HG02970 (cell line): ENCODE measurements around the gene SMIM3.
"Not testable (repeated sequence)": the region's sequence is repeated elsewhere in the genome, so short reads cannot be mapped to it uniquely, and the experiment has no call there.

ENCODE experiments used
- ATAC-seq: cut with Tn5 transposase; IDR thresholded peaks from one replicate; pipeline ENCODE4 v1.9.1; 2021; ENCODE audit warnings: mild to moderate bottlenecking, moderate library complexity, moderate number of reproducible peaks; ENCODE audit not compliant: unreplicated experiment, low FRiP score

Gene SMIM3, protein sequence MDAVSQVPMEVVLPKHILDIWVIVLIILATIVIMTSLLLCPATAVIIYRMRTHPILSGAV

DNA sequence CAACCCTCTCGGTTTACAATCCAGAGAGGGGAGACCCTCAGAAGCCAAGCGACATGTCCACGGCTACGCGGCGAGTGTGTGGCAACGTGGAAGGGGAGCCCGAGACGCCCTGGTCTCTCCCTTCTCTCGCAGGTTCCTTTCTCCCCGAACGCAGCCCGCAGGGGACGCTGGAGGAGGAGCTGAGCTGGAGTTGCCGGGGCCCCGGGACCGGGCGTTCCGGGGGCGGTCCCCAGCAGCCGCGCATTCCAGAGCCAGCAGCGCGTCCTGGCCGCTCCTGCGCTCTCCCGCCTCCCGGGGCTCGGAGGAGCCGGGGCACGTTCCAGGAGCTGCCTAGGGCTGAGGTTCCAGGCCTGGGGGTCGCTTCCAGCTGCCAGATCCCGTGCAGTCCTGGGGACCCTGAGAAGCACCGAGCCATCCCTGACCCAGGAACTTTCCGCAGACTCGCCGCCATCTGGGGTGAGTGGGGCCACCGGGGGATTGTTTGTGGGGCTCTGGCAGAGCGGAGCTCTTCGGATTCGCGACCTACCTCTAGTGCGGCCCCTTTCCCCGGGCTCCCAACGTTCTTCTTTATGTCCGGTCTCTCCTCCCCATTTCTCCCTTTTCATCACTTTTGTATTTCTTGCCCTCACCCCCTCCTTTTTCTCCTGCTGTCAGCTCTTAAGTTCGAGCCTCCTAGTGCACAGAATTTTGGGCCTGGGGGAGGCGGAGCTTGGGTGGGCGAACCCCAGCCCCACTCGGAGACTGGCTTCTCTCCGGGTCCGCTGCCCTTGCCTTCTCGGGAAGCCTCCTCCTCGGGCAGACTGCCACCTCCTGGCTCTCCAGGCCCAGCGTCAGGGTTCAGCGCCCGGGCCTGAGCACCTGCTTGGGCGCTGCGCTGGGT lies at the start of gene SMIM3:
Gene SMIM3 (plus strand): TSS at position 241 of the 880 bp plus-strand sequence. CDS start 16,684 bp downstream, outside the sequence.
- no peak for ATAC-seq

- no peak for ATAC-seq
Observed at GRCh38 chr5:150729859-150730258, 48.7 kb upstream of the SMIM3 start.

GRCh38 chr5:150731669-150732242 lies 46.8 kb upstream of the SMIM3 start:
- no peak for ATAC-seq

- no peak for ATAC-seq
Observed at GRCh38 chr5:150734579-150735384, 43.8 kb upstream of the SMIM3 start.

DNA sequence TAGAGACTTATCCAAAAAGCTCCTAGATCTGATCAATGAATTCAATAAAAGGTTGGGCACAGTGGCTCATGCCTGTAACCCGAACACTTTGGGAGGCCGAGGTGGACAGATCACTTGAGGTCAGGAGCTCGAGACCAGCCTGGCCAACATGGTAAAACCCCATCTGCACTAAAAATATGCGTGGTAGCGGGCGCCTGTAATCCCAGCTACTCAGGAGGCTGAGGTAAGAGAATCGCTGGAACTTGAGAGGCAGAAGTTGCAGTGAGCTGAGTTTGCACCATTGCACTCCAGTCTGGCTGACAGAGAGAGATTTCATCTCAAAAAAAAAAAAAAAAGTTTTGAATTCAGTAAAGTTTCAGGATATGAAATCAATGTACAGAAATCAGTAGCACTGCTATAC lies 39.7 kb upstream of the SMIM3 start:
- no peak for ATAC-seq

- ATAC-seq, result no peak
Observed at GRCh38 chr5:150740992-150741391, 37.6 kb upstream of the SMIM3 start.

DNA sequence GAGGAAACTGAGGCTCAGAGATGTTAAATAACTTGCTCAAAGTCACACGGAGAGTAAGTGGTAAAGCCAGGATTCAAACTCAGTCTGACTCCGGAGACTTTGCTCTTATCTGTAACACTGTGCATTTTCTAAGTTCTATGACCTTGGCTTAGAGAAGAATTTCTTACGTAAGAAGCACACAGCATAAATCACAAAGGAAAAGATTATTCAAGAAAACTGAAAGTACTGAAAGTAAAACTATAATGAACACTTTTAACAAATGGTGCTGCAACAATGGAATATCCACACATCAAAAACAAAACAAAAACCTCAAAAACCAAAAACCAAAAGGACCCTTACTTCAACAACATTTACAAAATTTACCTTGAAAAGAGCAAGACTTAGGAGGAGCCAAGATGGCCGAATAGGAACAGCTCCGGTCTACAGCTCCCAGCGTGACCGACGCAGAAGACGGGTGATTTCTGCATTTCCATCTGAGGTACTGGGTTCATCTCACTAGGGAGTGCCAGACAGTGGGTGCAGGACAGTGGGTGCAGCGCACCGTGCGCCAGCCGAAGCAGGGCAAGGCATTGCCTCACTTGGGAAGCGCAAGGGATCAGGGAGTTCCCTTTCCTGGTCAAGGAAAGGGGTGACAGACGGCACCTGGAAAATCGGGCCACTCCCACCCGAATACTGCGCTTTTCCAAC lies 36.0 kb upstream of the SMIM3 start:
- not testable (repeated sequence) for ATAC-seq

GRCh38 chr5:150743142-150743488 lies 35.4 kb upstream of the SMIM3 start:
- ATAC-seq, result not testable (repeated sequence)

DNA sequence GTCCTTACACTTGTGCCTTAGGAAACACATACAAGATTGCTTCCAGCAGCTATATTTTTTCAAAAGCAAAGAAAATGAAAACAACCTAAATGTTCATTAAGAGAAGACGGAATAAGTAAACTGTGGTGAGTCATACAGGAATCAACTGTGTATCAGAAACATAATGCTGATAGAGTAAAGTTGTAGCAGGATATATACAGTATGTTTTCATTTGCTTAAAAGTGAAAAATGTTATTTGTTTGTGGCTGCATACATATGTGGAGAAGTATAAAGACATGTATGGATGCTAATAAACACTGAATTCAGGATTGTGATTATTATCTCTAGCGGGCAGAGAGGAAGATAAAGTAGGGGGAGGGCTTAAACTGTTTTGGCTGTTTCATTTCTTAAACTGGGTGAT lies 28.1 kb upstream of the SMIM3 start:
- no peak for ATAC-seq

DNA sequence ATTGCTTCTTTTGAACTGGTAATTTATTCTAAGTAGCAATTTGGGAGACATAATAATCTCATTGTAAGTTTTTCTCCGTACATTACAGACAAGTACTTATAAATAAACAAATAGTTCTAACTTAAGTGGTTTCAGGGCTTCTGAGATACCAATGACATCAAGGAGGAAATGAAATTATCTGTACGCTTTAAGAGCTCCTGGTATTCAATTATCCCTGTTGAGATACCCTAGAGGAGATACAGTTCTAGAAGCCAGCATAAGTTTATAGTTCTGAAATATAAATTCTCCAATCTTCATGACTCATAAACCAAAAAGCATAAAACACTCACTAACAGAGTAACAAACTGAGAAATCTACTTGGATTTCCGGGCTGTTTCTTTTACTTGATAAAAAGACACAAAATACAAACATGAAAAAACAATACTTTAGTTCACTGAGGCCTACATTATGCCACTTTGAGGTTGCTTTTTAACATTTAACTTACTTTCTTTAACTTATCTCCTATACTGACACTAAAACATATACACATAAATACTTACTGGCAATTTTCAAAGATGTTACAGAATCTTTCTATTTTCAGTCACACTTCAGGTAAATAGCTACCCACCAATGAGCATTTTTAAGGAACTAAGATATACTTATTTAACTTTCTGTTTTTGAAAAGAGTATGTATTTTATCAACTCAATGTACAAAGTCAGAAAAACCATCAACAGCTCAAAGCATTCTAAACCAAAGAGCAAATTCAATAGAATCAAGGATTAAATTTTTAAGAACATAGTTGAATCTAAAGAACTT lies 27.3 kb upstream of the SMIM3 start:
- no peak for ATAC-seq

GRCh38 chr5:150753463-150753862 lies 25.1 kb upstream of the SMIM3 start:
- ATAC-seq, result no peak

DNA sequence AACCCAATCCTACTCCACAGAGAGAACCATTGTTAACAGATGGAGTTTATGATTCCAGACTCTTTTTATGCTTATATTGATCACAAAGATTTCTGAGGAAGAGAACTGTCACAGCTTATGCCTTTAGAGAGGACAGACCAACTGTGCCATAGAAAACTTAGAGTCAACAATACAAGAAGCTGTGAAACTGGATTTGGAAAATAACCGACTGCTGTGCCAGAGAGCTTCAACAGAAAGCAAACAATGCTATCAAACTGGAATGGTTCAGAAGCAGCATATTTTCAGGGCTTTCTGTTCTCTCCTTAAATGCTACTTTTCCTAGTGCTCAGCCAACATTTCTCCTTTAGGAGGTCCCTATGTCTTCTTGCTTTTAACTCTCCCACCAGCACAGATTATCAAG lies 24.7 kb upstream of the SMIM3 start:
- no peak for ATAC-seq

DNA sequence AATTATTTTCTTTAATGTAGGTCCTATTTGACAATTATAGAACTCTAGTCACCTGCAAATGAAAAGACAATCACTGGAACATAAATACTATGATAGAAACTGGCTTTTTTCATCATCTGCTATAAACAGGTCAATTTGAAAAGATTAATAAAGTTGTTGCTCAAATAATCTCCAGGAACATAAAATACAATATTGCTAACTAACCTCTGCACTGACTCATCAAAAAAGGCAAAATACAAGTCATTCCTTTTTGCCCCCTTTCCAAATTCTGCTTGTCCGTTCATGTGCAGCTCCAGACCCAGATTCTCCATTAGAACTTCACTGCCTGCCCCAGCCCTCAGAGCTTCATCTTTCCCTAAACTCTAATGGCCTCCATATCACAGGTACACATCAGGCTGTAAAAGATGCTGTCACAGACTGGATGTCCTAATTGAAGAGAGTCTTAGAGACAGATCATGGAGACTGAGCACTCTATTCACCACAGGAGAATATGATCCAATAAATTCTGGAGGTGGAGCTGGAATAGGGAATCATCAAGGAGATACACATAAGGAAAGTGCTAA lies 21.4 kb upstream of the SMIM3 start:
- no peak for ATAC-seq

- peak; percentile 4 for ATAC-seq
Observed at GRCh38 chr5:150758203-150758530, 20.4 kb upstream of the SMIM3 start.

DNA sequence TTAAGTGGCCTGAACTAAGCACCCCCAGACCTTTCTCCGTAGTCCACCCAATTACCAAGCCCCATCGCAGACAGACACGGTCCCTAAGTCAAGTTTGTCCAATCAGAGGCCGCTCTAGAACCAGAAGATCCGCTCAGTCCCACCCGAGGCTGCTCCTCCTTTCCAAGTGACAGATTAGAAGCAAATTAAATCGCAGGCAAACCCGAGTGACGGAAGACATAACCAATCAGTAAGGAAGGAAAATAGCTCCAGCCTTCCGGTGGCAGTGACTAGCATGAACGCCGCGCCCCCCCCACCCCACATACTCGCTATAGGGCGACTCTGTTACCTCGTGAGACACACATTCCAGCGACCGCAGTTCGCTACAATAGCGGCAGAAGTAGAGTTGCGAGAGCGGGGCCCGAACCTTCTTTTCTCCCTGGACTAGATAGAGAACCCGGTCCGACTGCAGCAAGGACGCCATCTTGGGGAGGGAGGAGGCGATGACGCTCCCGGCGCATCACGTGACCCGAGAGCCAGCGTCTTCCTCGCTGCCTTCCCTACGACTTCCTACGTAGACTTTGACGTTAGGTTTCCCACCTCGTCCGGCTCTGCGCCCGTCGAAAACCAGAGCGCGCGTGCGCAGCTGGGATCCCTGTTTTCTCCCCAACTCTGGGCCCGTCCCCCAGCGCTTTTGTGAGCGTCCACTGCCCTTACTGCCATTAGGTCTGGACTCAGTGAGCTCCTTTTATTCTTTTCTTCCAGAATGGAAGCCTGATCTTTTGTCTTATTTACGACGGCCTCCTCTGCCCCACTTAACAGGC lies 19.8 kb upstream of the SMIM3 start, which contains the start of gene DCTN4:
Gene DCTN4 (minus strand): TSS at position 487 of the 803 bp plus-strand sequence. CDS start 24 bp downstream, at position 463.
- peak; percentile 93 for ATAC-seq

- no peak for ATAC-seq
Observed at GRCh38 chr5:150759334-150759583, 19.3 kb upstream of the SMIM3 start.

- ATAC-seq, result no peak
Observed at GRCh38 chr5:150762211-150762610, 16.3 kb upstream of the SMIM3 start.

DNA sequence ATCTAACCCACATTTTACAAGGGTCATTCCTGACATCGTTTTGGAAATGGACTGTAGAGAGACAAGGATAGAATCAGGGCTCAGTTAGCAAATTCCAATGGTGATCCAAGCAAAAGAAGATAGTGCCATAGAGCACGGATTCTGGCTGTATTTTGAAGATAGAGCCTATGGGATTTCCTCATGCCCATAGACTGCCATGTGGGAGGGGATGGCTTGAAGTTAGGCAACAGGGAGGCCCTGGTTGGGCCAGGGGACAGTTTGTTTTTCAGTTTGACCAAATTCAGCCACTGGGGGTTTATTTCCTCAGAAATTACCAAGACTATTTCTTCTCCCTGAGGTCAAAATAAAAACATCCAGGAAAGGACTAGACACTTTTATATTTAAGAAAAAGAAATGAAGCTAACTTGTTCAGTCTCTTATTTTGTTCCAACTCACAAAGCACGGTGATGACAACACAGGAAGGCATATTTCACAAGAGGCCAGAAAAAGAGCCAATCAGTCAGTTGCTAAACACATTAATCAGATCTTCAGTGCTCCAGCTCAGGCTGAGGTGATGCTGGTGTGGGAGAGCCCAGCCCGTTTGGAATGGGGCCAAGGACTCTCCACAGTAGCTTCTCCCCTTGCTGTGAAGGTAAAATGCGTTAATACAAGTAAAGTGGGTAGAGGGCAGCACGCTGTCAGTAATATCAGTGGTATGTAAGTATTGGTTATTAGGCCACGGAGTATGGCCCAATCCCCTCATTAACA lies 15.4 kb upstream of the SMIM3 start:
- no peak for ATAC-seq
